ENCODE measurements around the gene EVI5L. TPM values are rescaled to one million over a fixed set of nuclear protein-coding genes. Genes with fewer than 3 reads are reported as not detected.
"Not testable (repeated sequence)": the region's sequence is repeated elsewhere in the genome, so short reads cannot be mapped to it uniquely, and the experiment has no call there.

EVI5L gene
- polyA plus RNA-seq, 4 donors: 2.9 to 8.4 (median 5.6) TPM

GRCh38 chr19:7806234-7806633, 23.8 kb upstream of the EVI5L start:
- no peak for FAIRE-seq
- Histone ChIP-seq H3K27ac (ENCODE audit: low read depth in 1 of 3, low read length in 2 of 3) (no peak overlapping the region), H3K4me1 (ENCODE audit: control insufficient read depth in 3 of 3, insufficient read depth in 2 of 3, low read depth in 1 of 3, low read length in 2 of 3) (no peaks in the 10 kb centered on the region), H3K4me3 (ENCODE audit: low read depth in 1 of 3, low read length in 3 of 3) (no peak overlapping the region), H3K27me3 (ENCODE audit: control insufficient read depth in 3 of 3, insufficient read depth in 3 of 3, low read length in 3 of 3) (peaks cover 0 to 2% (median 0%) of the 10 kb centered on the region in 3 donors), H3K9me3 (ENCODE audit: control insufficient read depth in 2 of 2, insufficient read depth in 1 of 2, low read depth in 1 of 2, low read length in 1 of 2) (peaks cover 0 to 4% of the 10 kb centered on the region in 2 donors), H3K36me3 (ENCODE audit: control insufficient read depth in 3 of 3, insufficient read depth in 2 of 3, low read depth in 1 of 3, low read length in 3 of 3) (no peaks in the 10 kb centered on the region)
- no peak for DNase-seq
- WGBS, 3 donors: 72 to 83% (median 76%) methylated on average over 3 of the region's 3 CpGs

GRCh38 chr19:7806876-7807275, 23.1 kb upstream of the EVI5L start:
- 77 to 84% (median 81%) methylated on average over 9 of the region's 9 CpGs for WGBS, 3 donors
- no peaks in the 10 kb centered on the region for H3K4me1 ChIP-seq (ENCODE audit: control insufficient read depth in 3 of 3, insufficient read depth in 2 of 3, low read depth in 1 of 3, low read length in 2 of 3)
- no peak for FAIRE-seq
- no peak for DNase-seq
- no peak overlapping the region for H3K27ac ChIP-seq (ENCODE audit: low read depth in 1 of 3, low read length in 2 of 3)
- H3K4me3 ChIP-seq (ENCODE audit: low read depth in 1 of 3, low read length in 3 of 3): no peak overlapping the region
- no peaks in the 10 kb centered on the region for H3K36me3 ChIP-seq (ENCODE audit: control insufficient read depth in 3 of 3, insufficient read depth in 2 of 3, low read depth in 1 of 3, low read length in 3 of 3)
- H3K9me3 ChIP-seq (ENCODE audit: control insufficient read depth in 2 of 2, insufficient read depth in 1 of 2, low read depth in 1 of 2, low read length in 1 of 2): peaks cover 0 to 3% of the 10 kb centered on the region in 2 donors
- H3K27me3 ChIP-seq (ENCODE audit: control insufficient read depth in 3 of 3, insufficient read depth in 3 of 3, low read length in 3 of 3): peaks cover 0 to 2% (median 0%) of the 10 kb centered on the region in 3 donors

GRCh38 chr19:7808108-7808507, 21.9 kb upstream of the EVI5L start:
- Histone ChIP-seq H3K9me3 (ENCODE audit: control insufficient read depth in 2 of 2, insufficient read depth in 1 of 2, low read depth in 1 of 2, low read length in 1 of 2) (peaks cover 0 to 7% of the 10 kb centered on the region in 2 donors), H3K4me3 (ENCODE audit: low read depth in 1 of 3, low read length in 3 of 3) (no peak overlapping the region), H3K4me1 (ENCODE audit: control insufficient read depth in 3 of 3, insufficient read depth in 2 of 3, low read depth in 1 of 3, low read length in 2 of 3) (no peaks in the 10 kb centered on the region), H3K36me3 (ENCODE audit: control insufficient read depth in 3 of 3, insufficient read depth in 2 of 3, low read depth in 1 of 3, low read length in 3 of 3) (no peaks in the 10 kb centered on the region), H3K27me3 (ENCODE audit: control insufficient read depth in 3 of 3, insufficient read depth in 3 of 3, low read length in 3 of 3) (peaks cover 0 to 2% (median 0%) of the 10 kb centered on the region in 3 donors), H3K27ac (ENCODE audit: low read depth in 1 of 3, low read length in 2 of 3) (no peak overlapping the region)
- 63 to 75% (median 67%) methylated on average over 5 of the region's 5 CpGs for WGBS, 3 donors
- FAIRE-seq (no peak), DNase-seq (no peak)

GRCh38 chr19:7811989-7812388, 18.0 kb upstream of the EVI5L start:
- Histone ChIP-seq H3K4me1 (ENCODE audit: control insufficient read depth in 3 of 3, insufficient read depth in 2 of 3, low read depth in 1 of 3, low read length in 2 of 3) (no peaks in the 10 kb centered on the region), H3K36me3 (ENCODE audit: control insufficient read depth in 3 of 3, insufficient read depth in 2 of 3, low read depth in 1 of 3, low read length in 3 of 3) (no peaks in the 10 kb centered on the region), H3K9me3 (ENCODE audit: control insufficient read depth in 2 of 2, insufficient read depth in 1 of 2, low read depth in 1 of 2, low read length in 1 of 2) (peaks cover 0 to 7% of the 10 kb centered on the region in 2 donors), H3K27me3 (ENCODE audit: control insufficient read depth in 3 of 3, insufficient read depth in 3 of 3, low read length in 3 of 3) (no peaks in the 10 kb centered on the region), H3K27ac (ENCODE audit: low read depth in 1 of 3, low read length in 2 of 3) (no peak overlapping the region), H3K4me3 (ENCODE audit: low read depth in 1 of 3, low read length in 3 of 3) (no peak overlapping the region)
- no peak for DNase-seq
- FAIRE-seq: no peak
- WGBS, 3 donors: 43 to 51% (median 49%) methylated on average over 2 of the region's 2 CpGs

GRCh38 chr19:7815325-7815724, 14.7 kb upstream of the EVI5L start:
- H3K27ac ChIP-seq (ENCODE audit: low read depth in 1 of 3, low read length in 2 of 3): no peak overlapping the region
- no peaks in the 10 kb centered on the region for H3K36me3 ChIP-seq (ENCODE audit: control insufficient read depth in 3 of 3, insufficient read depth in 2 of 3, low read depth in 1 of 3, low read length in 3 of 3)
- H3K4me3 ChIP-seq (ENCODE audit: low read depth in 1 of 3, low read length in 3 of 3): no peak overlapping the region
- no peaks in the 10 kb centered on the region for H3K27me3 ChIP-seq (ENCODE audit: control insufficient read depth in 3 of 3, insufficient read depth in 3 of 3, low read length in 3 of 3)
- no peaks in the 10 kb centered on the region for H3K4me1 ChIP-seq (ENCODE audit: control insufficient read depth in 3 of 3, insufficient read depth in 2 of 3, low read depth in 1 of 3, low read length in 2 of 3)
- WGBS, 3 donors: 43 to 53% (median 52%) methylated on average over 10 of the region's 10 CpGs
- peaks cover 0 to 16% of the 10 kb centered on the region in 2 donors for H3K9me3 ChIP-seq (ENCODE audit: control insufficient read depth in 2 of 2, insufficient read depth in 1 of 2, low read depth in 1 of 2, low read length in 1 of 2)
- DNase-seq (no peak), FAIRE-seq (no peak)

- not testable (repeated sequence) for FAIRE-seq; H3K27ac ChIP-seq (ENCODE audit: low read depth in 1 of 3, low read length in 2 of 3); H3K4me1 ChIP-seq (ENCODE audit: control insufficient read depth in 3 of 3, insufficient read depth in 2 of 3, low read depth in 1 of 3, low read length in 2 of 3); DNase-seq; H3K27me3 ChIP-seq (ENCODE audit: control insufficient read depth in 3 of 3, insufficient read depth in 3 of 3, low read length in 3 of 3); H3K4me3 ChIP-seq (ENCODE audit: low read depth in 1 of 3, low read length in 3 of 3); H3K36me3 ChIP-seq (ENCODE audit: control insufficient read depth in 3 of 3, insufficient read depth in 2 of 3, low read depth in 1 of 3, low read length in 3 of 3)
- 95 to 99% (median 95%) methylated on average over 3 of the region's 3 CpGs for WGBS, 3 donors
- peaks cover 0 to 16% of the 10 kb centered on the region in 2 donors for H3K9me3 ChIP-seq (ENCODE audit: control insufficient read depth in 2 of 2, insufficient read depth in 1 of 2, low read depth in 1 of 2, low read length in 1 of 2)
Observed at GRCh38 chr19:7816040-7816439, 14.0 kb upstream of the EVI5L start.

GRCh38 chr19:7817801-7818200, 12.2 kb upstream of the EVI5L start:
- Histone ChIP-seq H3K4me3 (ENCODE audit: low read depth in 1 of 3, low read length in 3 of 3) (no peak overlapping the region), H3K27me3 (ENCODE audit: control insufficient read depth in 3 of 3, insufficient read depth in 3 of 3, low read length in 3 of 3) (peaks cover 0 to 2% (median 0%) of the 10 kb centered on the region in 3 donors), H3K36me3 (ENCODE audit: control insufficient read depth in 3 of 3, insufficient read depth in 2 of 3, low read depth in 1 of 3, low read length in 3 of 3) (no peaks in the 10 kb centered on the region), H3K9me3 (ENCODE audit: control insufficient read depth in 2 of 2, insufficient read depth in 1 of 2, low read depth in 1 of 2, low read length in 1 of 2) (peaks cover 0 to 9% of the 10 kb centered on the region in 2 donors), H3K4me1 (ENCODE audit: control insufficient read depth in 3 of 3, insufficient read depth in 2 of 3, low read depth in 1 of 3, low read length in 2 of 3) (no peaks in the 10 kb centered on the region), H3K27ac (ENCODE audit: low read depth in 1 of 3, low read length in 2 of 3) (no peak overlapping the region)
- DNase-seq: no peak
- 92 to 100% (median 92%) methylated on average over 1 of the region's 1 CpG for whole genome bisulfite sequencing, 3 donors
- no peak for FAIRE-seq

GRCh38 chr19:7818806-7819205, 11.2 kb upstream of the EVI5L start:
- H3K36me3 ChIP-seq (ENCODE audit: control insufficient read depth in 3 of 3, insufficient read depth in 2 of 3, low read depth in 1 of 3, low read length in 3 of 3): no peaks in the 10 kb centered on the region
- H3K9me3 ChIP-seq (ENCODE audit: control insufficient read depth in 2 of 2, insufficient read depth in 1 of 2, low read depth in 1 of 2, low read length in 1 of 2): peaks cover 0 to 9% of the 10 kb centered on the region in 2 donors
- DNase-seq: no peak
- FAIRE-seq: no peak
- H3K4me3 ChIP-seq (ENCODE audit: low read depth in 1 of 3, low read length in 3 of 3): no peak overlapping the region
- H3K4me1 ChIP-seq (ENCODE audit: control insufficient read depth in 3 of 3, insufficient read depth in 2 of 3, low read depth in 1 of 3, low read length in 2 of 3): no peaks in the 10 kb centered on the region
- 45 to 81% (median 78%) methylated on average over 2 of the region's 2 CpGs for WGBS, 3 donors
- H3K27me3 ChIP-seq (ENCODE audit: control insufficient read depth in 3 of 3, insufficient read depth in 3 of 3, low read length in 3 of 3): peaks cover 0 to 2% (median 0%) of the 10 kb centered on the region in 3 donors
- H3K27ac ChIP-seq (ENCODE audit: low read depth in 1 of 3, low read length in 2 of 3): no peak overlapping the region

GRCh38 chr19:7819337-7819736, 10.7 kb upstream of the EVI5L start:
- H3K36me3 ChIP-seq (ENCODE audit: control insufficient read depth in 3 of 3, insufficient read depth in 2 of 3, low read depth in 1 of 3, low read length in 3 of 3): no peaks in the 10 kb centered on the region
- no peak overlapping the region for H3K4me3 ChIP-seq (ENCODE audit: low read depth in 1 of 3, low read length in 3 of 3)
- DNase-seq (no peak), FAIRE-seq (no peak)
- 64 to 87% (median 72%) methylated on average over 2 of the region's 2 CpGs for WGBS, 3 donors
- peaks cover 0 to 2% (median 0%) of the 10 kb centered on the region in 3 donors for H3K27me3 ChIP-seq (ENCODE audit: control insufficient read depth in 3 of 3, insufficient read depth in 3 of 3, low read length in 3 of 3)
- H3K4me1 ChIP-seq (ENCODE audit: control insufficient read depth in 3 of 3, insufficient read depth in 2 of 3, low read depth in 1 of 3, low read length in 2 of 3): no peaks in the 10 kb centered on the region
- H3K9me3 ChIP-seq (ENCODE audit: control insufficient read depth in 2 of 2, insufficient read depth in 1 of 2, low read depth in 1 of 2, low read length in 1 of 2): peaks cover 0 to 9% of the 10 kb centered on the region in 2 donors
- no peak overlapping the region for H3K27ac ChIP-seq (ENCODE audit: low read depth in 1 of 3, low read length in 2 of 3)
